ENCODE results near the gene DNAH11.

The DNAH11 gene

DNA sequence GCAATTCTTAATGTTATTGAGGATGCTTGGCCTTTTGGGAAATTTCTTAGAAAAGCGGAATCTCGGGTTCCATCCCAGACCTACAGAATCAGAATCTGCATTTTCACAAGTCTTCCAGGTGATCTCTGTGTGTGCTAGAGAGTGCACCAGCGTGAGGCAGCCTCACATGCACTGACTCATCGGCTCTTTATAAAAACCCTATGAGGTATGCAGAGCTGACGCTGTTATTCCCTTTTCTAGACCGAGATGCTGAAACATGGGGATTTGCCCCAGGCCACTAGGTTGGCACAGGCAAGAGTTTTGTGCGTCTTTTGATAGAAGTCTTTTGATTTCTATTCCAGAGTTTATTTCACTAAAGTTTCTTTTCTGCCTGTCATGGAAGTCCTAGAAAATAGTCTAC is 341.7 kb downstream of the DNAH11 start:
- no peak for DNase-seq (ENCODE audit: low read depth in 3 of 3)

DNA sequence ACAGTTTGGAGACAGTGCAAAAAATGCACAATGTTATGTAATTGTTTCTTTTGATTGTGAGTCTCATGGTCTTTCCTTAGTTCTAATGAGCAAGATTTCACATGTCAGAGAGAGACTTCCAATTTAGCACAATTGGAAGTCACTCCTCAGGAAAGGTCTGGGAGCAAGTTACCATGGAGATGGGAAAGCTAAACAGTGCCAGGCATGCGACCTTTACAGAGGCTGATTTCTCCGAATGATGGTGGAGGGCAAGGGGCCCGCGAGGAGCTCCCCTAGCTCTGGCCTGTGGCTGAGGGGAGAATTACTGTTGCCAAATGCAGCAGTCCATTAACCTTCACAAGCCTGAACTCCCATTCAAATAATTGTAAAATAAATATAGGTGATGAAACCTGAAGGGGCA is 343.6 kb downstream of the DNAH11 start:
- DNase-seq (ENCODE audit: low read depth in 3 of 3): no peak

DNA sequence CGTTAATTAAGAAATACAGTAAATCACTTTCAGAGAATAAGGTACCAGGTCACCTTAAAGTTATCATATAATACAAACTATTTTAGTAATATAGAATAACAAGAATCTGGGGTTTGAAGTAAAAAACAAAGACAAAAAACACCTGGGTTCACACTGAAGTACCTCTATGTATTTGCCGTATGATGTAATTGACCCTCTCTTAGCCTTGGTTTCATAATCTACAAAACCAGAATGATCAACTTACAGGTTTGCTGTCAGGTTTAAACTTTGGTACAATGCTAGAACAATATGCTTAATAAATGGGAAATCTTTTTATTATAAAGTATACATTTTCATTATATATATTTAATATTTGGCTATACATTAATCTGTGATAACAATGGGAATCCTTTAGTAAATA is 344.5 kb downstream of the DNAH11 start:
- DNase-seq (ENCODE audit: low read depth in 3 of 3): no peak

DNA sequence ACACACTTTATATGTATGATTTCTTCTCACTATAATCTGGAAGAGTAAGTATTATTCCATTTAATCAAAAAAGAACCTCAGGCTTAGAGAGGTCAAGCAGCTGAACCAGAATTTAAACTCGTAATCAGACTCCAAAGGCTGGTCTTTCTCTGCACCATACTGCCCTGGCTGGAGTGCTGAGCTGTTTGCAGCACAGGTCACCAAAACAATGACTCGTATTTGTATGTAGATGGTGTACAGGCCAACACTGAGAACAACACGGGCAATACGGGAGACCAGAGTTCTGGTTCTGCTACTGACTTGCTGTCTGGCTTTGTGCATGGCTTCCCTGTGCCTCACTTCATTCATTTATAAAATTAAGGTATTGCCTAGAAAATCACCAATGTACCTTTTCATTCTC is 344.9 kb downstream of the DNAH11 start:
- no peak for DNase-seq (ENCODE audit: low read depth in 3 of 3)

DNA sequence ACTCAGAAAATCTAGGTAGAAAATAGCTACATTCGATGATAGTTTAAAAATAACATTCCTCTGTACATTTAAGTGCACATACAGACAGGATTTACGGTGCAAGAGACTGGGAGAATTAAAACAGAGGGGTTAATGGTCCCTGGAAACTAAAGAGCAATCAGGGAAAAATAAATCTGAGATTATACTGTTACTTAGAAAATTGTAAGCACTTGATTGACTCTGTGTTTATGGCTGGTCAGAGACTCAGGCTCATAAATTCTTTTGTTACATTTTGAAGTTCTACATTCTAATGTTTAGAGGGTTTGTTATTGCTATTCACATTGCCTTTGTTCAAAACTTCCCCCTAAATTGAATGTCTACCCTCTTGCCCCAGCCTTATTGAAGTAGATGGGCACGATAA is 348.5 kb downstream of the DNAH11 start:
- DNase-seq (ENCODE audit: low read depth in 3 of 3): no peak

DNA sequence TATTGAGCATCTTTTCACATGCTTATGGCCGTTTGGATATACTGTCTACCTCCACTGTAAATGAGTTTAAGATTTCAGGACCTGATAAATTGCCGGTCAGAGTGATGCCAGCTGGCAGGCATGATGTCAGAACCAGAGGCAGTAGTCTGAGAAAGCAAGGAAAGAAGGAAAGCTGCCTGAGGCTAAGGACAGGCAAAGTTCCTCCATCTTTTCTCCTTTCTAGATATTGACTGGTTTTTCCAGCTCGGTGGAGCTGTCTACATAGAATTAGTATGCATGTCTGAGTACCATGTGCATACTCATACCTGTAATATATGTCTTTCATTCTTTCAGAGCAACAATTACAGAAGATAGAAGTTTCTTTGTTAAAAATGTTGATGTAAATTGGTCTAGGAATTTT is 350.6 kb downstream of the DNAH11 start:
- no peak for DNase-seq (ENCODE audit: low read depth in 3 of 3)

DNA sequence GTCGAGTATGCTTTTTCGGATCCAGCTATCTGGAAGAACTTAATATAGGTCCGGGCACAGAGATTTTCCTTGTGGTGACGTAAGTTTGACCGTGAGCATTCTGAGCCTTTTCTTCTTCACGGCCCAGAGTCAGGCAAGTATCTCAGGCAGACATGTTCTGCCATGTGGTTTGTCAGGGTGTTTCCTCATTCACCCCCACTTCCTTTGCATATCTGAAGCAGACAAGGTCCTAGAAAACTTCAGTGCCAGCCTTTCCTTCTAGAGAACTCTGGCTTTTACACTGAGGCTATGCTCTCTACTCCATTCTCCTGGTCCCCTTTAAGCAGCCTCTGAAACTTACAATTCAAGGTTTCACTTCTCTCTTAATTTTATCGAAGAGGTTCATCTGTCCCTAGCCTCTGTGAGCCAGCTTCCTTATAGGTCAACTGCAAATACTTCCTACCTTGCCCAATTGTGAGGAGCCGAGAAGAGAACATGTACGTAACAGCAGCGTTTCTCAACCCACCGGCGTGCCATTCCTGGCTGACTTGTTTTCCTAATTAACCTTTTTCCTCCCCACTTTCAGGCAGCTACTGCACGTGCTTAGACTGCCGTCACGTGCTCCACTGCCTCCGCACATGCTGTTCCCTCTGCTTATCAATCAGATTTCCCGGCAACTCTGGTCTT is 355.6 kb downstream of the DNAH11 start:
- DNase-seq (ENCODE audit: low read depth in 3 of 3): no peak

DNA sequence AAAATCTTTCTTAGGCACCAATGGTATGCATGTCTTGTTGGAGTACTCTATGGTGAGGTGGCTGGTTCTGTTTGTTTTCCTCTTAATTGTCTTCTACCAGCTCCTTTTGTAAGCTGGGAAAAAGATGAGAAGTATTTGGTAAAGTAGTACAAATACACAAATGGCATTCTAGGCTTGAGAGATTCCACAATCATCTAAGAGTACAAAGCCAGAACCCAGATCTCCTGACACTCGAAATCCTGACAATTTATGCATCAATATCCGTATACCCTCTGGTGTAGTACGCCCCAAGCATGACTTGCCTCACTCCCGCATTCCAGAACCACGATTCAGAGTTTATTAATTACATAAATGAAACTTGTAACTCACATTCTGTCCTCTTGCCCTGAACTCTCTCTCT is 359.4 kb downstream of the DNAH11 start:
- DNase-seq (ENCODE audit: low read depth in 3 of 3): no peak

DNA sequence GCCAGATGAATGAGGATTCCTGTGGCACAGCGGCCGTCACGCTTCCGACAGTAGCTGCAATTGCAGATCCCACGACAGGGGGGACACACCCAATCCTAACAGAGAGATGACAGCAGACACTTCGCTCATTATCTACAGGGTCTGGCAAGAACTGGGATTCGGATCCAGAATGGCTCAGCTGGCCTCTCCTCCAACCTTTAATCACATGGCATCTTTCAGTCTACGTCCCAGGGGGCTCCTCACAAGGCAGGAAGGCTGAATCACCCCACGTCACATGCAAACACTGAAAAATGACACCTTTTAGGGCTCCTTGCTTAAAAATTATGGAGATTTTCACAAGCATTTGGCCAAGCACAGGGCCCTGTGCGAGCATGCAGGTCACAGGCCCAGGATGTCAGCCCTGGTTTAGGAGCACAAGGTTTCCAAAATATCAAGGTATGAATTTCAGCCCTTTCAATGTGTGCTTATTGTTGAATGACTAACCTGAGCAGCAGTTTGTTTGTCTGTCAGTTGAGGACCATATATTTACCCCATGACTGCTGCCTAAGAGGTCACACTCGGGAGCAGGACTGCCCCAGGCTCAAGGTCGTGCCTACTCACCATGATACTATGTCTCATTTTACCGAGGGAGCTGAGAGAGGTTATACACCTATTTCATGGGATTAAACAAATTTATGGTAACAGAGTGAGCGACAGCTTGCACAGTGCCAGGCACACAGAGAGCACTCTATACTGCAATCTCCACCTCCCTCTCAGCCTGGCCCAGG is 360.4 kb downstream of the DNAH11 start:
- no peak for DNase-seq (ENCODE audit: low read depth in 3 of 3)

DNA sequence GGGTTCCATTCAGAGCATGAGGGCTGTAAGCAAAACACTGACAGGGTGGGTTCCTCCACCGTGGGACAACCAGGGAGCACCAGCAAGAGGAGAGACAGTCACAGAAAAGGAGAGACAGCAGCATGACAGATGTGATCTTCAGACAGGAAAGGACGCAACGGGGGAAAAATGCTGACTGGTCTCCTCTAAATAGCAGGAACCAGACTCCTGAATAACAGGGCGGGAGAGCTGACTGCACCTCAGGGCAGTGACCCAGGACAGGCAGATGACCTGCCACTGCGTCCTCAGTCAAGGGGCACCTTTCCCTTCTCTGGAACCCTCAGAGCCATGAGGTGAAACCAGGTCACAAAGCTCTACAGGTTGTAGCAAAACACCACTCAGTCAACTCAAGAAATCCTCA is 365.9 kb downstream of the DNAH11 start:
- no peak for DNase-seq (ENCODE audit: low read depth in 3 of 3)

DNA sequence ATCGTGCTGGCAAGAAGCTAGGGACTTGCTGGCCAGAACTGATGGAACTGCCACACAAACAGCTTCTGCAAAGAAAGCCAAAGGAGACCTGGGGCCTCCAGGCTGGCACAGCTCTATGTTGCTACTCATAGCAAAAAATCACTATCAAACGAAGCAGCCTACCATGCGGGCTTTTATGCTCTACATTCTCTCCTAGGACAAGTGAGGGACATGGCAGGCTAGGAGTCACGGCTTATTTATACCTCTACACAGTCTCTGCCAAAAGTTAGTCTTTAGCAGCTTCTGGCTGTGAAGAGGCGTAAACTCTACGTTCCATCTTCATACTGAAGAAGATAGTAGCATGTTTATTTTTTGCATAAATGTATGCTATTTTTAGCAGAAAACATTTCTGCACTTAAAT is 367.4 kb downstream of the DNAH11 start:
- DNase-seq (ENCODE audit: low read depth in 3 of 3): no peak

DNA sequence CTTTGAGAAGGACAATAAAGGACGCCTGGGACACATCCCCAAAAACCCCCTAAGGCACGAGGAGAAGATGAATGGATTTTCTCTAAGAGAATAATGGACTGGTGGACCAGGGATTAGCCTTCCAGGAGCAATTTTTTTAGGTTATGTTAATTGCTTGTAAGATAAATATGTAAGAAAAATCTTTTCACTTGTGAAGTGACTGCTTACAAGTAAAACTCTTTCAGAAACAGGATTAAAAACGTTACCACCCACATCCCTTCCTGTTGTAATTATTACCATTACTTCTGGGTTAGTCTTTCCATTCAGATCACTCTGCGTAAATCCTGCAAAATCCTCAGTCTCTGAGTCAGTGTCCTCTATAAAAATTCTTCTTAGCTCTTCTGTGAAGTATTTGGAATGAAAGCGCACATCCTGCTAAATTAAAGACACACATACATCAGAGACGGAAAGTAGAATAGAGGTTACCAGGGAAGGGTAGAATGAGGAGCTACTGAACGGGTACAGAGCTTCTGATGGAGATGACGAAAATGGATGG is 368.6 kb downstream of the DNAH11 start:
- DNase-seq (ENCODE audit: low read depth in 3 of 3): no peak

DNA sequence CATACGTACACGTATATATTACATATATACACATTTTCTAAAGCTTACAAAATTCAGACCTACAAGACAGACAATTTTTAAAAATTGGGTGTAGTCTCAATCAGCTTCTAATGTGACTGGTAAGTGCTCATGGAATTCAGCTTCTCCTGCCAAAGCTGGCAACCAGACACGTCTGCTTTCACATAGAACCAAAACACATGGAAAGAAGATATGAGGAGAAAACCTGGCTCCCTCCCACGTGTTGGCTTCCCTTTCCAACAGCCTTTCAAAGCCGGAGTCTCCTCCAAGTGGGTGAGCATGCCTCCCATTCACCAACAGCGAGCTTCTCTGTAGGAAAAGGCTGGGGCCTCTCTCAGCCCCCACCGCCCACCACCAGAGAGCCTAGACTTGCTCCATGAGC is 369.5 kb downstream of the DNAH11 start:
- no peak for DNase-seq (ENCODE audit: low read depth in 3 of 3)

DNA sequence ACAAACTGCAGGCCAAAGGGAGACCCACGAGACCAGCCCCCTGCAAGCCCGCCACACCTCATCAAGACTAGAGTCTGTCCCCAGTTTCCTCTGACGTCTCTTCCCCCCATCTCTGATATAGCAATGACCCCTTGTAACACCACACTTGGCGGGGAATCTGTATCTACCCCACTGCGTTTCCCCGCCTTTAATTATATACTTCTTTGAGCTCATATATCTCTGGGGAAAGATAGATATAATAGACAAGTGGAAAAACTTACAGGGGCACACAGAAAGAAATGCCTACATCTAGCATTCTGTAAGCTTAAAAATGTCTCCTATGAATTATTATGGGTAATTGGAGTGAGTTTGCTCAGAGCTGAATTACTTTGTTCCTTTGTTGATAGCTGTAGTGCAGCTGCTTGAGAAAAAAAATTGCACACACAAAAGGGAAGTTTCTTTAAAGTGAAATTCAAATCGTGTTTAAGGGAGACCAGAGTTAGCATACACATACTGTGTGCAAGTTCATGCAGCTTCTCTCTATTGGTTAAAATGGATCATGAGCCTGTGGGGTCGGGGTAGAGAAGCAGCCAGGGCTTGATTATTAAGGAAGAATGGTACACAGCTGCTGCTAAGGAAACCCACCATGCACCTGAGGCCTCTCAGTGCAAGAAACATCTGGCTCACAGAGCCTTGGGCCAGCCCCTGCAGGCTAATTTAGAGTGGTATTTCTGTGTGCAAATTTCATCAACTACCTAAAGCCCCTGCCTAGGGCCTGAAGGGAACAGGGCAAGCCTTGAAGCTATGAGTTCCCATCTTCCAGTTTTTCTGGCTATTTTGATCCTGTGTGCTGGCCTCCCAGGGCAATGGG is 370.3 kb downstream of the DNAH11 start:
- no peak for DNase-seq (ENCODE audit: low read depth in 3 of 3)

DNA sequence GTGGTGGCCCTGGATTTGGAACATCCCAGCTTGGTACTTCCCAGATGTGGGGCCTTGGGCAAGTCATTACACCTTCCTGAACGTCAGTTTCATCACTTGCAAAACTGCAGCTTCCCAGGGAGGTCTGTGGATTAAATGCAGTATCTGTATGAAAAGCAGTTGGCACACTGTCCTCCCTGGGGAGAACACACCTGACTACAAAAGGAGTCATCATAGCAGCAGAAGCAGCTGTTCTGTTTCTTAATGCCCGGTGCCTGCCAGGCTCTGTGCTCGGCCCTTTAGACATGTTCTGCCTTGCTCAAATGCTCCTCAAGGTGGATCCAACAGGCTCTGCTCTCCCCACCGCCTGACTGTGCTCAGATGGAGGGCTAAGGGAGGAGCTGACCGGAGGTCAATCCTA is 371.8 kb downstream of the DNAH11 start:
- DNase-seq (ENCODE audit: low read depth in 3 of 3): no peak

DNA sequence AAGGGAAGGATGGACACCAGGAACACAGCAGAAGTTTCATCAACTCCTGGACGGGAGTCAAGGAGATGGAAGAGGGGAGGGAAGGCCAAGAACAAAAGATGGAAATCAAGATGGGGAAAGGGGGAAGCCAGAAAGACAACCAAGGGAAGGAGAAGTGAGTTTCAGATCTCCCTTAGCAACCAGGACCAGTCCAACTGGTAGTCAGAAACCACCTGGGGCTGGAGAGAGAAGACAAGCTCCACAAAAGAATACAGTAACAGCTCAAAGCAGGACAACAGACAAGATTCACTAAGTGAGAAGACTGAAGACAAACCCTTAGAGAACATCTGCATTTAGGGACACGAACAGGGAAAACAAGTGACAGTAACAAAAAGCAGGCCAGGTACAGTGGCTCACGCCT is 372.3 kb downstream of the DNAH11 start:
- no peak for DNase-seq (ENCODE audit: low read depth in 3 of 3)

DNA sequence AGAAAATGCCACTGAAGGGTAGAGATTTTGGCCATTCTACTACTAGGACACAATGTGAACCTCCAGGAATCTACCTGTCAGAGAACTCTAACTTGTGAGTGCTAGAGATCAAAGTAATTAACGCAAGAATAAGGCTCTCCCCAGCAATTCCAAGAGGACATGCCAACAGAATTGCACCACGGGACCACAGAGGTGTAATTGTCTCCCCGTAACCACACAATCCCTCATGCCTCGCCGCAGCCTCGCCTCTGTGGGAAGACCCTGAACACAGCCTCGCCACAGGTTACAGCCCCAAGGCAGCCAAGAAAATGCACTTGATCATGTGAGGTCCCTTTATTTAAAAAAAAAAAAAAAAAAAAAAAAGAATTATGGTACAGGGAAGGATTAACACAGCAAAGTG is 373.3 kb downstream of the DNAH11 start:
- no peak for DNase-seq (ENCODE audit: low read depth in 3 of 3)

DNA sequence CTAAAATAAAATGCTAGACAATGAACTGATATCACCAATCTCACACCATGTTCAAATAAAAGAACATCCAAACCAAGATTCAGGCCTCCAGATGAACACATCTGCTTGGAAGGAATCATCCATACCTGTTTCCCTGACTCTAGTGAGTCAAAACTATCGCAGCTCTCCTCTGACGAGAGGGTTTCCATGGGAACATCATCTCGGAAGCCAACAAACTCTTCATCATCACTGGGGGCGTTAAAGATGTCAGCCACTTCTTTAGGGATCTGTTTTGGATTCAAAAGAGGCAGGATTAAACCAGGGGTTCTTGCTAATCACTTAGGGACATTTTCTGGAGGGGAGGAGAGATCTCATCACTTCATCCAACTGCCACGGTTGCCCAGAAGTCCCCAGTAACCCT is 373.8 kb downstream of the DNAH11 start:
- DNase-seq (ENCODE audit: low read depth in 3 of 3): no peak

DNA sequence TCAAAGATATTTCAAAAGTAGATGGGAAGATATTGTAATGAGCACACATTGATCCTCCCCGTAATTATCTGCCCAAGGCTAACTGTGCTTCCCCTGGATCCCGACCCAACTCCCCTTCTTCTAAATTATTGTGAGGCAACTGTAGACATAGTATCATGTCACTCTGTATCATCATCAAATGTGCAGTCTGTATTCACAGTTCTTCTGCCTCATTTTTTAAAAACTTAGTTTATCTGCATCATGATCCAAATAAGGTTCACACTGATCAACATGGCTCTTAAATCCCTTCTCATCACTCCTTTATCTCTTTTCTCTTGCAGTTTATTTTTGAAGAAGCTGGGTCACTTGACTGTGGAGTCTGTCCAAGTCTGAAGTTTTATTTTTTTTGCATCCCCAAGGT is 375.4 kb downstream of the DNAH11 start:
- no peak for DNase-seq (ENCODE audit: low read depth in 3 of 3)

DNA sequence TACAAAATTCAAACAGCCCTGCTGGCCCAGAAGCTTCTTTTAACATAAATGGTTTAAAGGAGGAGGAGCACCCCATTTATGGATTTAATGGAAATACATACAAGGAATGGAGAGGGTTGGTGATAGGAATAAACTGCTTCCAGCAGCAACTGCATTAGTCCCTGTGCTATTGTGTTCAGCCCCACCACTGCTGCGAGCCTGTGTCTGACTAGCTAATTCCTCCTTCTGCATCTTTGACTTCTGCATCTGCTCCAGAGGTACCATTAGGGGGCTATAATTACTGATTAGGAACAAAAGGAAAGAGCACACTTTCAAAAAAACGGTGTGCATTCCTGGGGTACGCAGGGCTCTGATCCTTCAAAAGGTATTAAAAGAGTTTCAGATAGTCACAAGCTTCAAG is 378.1 kb downstream of the DNAH11 start:
- no peak for DNase-seq (ENCODE audit: low read depth in 3 of 3)

DNA sequence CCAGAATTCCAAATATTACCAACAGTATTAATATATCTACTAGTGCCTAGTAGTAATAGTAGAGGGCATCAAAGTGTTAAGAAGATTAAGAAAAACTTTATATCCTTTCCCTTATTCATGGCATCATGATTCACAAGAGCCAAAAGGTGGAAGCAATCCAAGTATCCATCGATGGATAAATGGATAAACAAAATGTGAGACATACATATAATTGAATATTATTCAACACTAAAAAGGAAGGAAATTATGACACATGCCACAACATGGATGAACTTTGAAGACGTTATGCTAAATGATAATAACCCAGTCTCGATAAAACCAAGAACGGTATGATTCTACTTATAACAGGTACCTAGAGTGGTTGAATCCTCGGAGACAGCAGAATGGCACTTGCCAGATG is 379.8 kb downstream of the DNAH11 start:
- DNase-seq (ENCODE audit: low read depth in 3 of 3): no peak

DNA sequence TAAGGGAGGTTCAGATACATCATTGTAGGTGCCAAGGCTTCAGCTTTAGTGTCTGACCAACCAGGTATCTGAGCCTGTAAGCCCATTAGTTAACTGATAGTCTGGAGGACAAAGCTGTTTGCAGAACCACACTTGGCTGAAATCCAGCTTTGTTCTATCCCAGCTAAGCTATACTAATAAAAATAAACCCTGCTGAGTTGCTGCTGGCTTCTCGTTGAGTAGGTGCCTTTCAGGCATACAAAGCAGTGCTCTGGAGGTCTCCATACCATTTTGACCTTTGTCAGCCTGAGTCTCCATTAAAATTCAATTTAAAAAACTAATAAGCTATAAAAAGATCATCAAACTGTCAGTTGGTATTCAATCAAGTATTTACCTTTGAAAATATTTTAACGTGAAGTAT is 380.8 kb downstream of the DNAH11 start:
- no peak for DNase-seq (ENCODE audit: low read depth in 3 of 3)

DNA sequence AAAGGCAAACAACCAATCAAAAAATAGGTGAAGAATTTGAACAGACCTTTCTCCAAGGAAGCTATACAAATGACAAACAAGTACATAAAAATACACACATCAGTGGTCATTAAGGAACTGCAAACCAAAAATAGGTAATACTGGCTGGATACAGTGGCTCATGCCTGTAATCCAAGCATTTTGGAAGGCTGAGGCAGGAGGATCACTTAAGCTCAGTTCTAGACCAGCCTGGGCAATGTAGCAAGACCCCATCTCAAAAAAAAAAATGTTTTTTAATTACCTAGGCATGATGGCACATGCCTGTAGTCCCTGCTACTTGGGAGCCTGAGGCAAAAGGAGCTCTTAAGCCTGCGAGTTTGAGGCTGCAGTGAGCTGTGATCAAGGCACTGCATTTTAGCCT is 383.6 kb downstream of the DNAH11 start:
- DNase-seq (ENCODE audit: low read depth in 3 of 3): no peak
